ENCODE measurements around the gene CSNK2B. TPM values are rescaled to one million over a fixed set of nuclear protein-coding genes. Genes with fewer than 3 reads are reported as not detected.

CSNK2B gene
- total and polyA plus RNA-seq, 9 of the 15 experiments (the other 6 are each of a cell fraction or from before 2014, with no cell fraction given), result 120 to 1,126 (median 529) TPM

DNA sequence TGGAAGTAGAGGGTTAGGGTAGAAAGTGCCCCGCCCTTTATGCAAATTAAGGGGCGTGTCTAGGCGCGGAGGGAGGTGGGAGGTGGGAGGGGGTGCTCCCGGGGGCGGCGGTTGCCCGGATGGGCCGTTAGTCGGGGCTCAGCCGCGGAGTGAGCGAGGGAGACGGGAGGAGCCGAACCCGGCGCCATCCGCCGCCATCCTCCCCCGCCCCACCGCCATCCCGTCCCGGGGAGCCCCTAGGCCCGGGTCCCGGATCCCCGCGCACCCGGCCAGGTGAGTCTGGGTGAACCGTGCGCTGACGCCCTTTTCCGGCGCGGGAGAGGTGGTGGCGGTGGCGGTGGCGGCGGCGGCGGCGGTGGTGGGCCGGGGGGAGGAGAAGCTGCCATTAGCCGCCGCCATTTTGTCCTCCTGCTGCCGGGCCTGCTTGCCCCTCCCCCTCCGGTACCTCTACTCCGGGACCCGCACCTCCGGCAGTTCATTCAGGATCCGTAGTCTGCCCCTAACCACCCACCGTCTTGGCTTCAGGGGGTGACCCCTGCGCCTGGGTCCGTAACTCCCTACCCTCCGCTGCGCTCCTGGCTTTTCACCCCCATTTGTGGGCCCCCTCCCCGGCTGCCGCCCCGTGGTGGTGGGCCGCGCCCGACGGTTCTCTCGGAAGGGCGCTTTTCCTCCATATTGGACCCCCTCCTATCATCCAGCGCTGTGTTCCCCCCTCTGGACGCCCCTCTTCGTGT lies 45.1 kb upstream of the CSNK2B start, which contains the start of gene PRRC2A (continued):
- TF ChIP-seq, protein P1, sequence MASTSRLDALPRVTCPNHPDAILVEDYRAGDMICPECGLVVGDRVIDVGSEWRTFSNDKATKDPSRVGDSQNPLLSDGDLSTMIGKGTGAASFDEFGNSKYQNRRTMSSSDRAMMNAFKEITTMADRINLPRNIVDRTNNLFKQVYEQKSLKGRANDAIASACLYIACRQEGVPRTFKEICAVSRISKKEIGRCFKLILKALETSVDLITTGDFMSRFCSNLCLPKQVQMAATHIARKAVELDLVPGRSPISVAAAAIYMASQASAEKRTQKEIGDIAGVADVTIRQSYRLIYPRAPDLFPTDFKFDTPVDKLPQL (IDR thresholded peaks at IDR 0.05; ENCODE audit: extremely low read depth, insufficient read length), result no peak
- TF ChIP-seq MCM5 (IDR thresholded peaks at IDR 0.05; ENCODE audit: low read depth), result no peak
- peak; percentile 55; the same call in 1 of the 2 replicates for TF ChIP-seq HDAC2 (IDR thresholded peaks at IDR 0.05)
- peak; percentile 93 for TF ChIP-seq POLR2G (IDR thresholded peaks at IDR 0.05; ENCODE audit: low read depth, low read length)
- no peak for TF ChIP-seq HNRNPL (IDR thresholded peaks at IDR 0.05; ENCODE audit: low read depth, low read length)
- TF ChIP-seq, protein P2, sequence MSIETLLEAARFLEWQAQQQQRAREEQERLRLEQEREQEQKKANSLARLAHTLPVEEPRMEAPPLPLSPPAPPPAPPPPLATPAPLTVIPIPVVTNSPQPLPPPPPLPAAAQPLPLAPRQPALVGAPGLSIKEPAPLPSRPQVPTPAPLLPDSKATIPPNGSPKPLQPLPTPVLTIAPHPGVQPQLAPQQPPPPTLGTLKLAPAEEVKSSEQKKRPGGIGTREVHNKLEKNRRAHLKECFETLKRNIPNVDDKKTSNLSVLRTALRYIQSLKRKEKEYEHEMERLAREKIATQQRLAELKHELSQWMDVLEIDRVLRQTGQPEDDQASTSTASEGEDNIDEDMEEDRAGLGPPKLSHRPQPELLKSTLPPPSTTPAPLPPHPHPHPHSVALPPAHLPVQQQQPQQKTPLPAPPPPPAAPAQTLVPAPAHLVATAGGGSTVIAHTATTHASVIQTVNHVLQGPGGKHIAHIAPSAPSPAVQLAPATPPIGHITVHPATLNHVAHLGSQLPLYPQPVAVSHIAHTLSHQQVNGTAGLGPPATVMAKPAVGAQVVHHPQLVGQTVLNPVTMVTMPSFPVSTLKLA (conservative IDR thresholded peaks at IDR 0.05), result no peak; a peak in 3 of 4 replicates
- TF ChIP-seq, protein P3, sequence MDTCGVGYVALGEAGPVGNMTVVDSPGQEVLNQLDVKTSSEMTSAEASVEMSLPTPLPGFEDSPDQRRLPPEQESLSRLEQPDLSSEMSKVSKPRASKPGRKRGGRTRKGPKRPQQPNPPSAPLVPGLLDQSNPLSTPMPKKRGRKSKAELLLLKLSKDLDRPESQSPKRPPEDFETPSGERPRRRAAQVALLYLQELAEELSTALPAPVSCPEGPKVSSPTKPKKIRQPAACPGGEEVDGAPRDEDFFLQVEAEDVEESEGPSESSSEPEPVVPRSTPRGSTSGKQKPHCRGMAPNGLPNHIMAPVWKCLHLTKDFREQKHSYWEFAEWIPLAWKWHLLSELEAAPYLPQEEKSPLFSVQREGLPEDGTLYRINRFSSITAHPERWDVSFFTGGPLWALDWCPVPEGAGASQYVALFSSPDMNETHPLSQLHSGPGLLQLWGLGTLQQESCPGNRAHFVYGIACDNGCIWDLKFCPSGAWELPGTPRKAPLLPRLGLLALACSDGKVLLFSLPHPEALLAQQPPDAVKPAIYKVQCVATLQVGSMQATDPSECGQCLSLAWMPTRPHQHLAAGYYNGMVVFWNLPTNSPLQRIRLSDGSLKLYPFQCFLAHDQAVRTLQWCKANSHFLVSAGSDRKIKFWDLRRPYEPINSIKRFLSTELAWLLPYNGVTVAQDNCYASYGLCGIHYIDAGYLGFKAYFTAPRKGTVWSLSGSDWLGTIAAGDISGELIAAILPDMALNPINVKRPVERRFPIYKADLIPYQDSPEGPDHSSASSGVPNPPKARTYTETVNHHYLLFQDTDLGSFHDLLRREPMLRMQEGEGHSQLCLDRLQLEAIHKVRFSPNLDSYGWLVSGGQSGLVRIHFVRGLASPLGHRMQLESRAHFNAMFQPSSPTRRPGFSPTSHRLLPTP (IDR thresholded peaks at IDR 0.05; ENCODE audit: borderline replicate concordance, extremely low read depth, insufficient read length), result no peak
- TF ChIP-seq, protein P4, sequence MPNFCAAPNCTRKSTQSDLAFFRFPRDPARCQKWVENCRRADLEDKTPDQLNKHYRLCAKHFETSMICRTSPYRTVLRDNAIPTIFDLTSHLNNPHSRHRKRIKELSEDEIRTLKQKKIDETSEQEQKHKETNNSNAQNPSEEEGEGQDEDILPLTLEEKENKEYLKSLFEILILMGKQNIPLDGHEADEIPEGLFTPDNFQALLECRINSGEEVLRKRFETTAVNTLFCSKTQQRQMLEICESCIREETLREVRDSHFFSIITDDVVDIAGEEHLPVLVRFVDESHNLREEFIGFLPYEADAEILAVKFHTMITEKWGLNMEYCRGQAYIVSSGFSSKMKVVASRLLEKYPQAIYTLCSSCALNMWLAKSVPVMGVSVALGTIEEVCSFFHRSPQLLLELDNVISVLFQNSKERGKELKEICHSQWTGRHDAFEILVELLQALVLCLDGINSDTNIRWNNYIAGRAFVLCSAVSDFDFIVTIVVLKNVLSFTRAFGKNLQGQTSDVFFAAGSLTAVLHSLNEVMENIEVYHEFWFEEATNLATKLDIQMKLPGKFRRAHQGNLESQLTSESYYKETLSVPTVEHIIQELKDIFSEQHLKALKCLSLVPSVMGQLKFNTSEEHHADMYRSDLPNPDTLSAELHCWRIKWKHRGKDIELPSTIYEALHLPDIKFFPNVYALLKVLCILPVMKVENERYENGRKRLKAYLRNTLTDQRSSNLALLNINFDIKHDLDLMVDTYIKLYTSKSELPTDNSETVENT (CRISPR knock-in tag; IDR thresholded peaks at IDR 0.05), result peak; percentile 75
- TF ChIP-seq MYNN (IDR thresholded peaks at IDR 0.05), result 0 out of 2 replicates have a peak, but pooled peaks have one; percentile 13
- no peak for TF ChIP-seq MYNN (CRISPR knock-in tag; IDR thresholded peaks at IDR 0.05)
- TF ChIP-seq NEUROD1 (IDR thresholded peaks at IDR 0.05; ENCODE audit: borderline replicate concordance, low read depth, low read length, partially characterized antibody), result no peak
- no peak for TF ChIP-seq KAT2B (IDR thresholded peaks at IDR 0.05; ENCODE audit: low read depth, low read length)
- no peak for TF ChIP-seq ZNF3 (CRISPR knock-in tag; IDR thresholded peaks at IDR 0.05)
- TF ChIP-seq, protein P5, sequence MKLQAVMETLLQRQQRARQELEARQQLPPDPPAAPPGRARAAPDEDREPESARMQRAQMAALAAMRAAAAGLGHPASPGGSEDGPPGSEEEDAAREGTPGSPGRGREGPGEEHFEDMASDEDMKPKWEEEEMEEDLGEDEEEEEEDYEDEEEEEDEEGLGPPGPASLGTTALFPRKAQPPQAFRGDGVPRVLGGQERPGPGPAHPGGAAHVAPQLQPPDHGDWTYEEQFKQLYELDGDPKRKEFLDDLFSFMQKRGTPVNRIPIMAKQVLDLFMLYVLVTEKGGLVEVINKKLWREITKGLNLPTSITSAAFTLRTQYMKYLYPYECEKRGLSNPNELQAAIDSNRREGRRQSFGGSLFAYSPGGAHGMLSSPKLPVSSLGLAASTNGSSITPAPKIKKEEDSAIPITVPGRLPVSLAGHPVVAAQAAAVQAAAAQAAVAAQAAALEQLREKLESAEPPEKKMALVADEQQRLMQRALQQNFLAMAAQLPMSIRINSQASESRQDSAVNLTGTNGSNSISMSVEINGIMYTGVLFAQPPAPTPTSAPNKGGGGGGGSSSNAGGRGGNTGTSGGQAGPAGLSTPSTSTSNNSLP (IDR thresholded peaks at IDR 0.05; ENCODE audit: borderline replicate concordance, low read depth, low read length), result no peak
- TF ChIP-seq IRF2 (CRISPR knock-in tag; IDR thresholded peaks at IDR 0.05), result no peak
- TF ChIP-seq NR2C1 (IDR thresholded peaks at IDR 0.05), result peak; percentile 52
- peak; percentile 60; the same call in 1 of the 2 replicates for TF ChIP-seq NR2C1 (tag; IDR thresholded peaks at IDR 0.05)
- TF ChIP-seq ZNF184 (CRISPR knock-in tag; IDR thresholded peaks at IDR 0.05), result no peak
- TF ChIP-seq POLR2A (conservative IDR thresholded peaks at IDR 0.05), result peak; percentile 83
- TF ChIP-seq NCOR1 (IDR thresholded peaks at IDR 0.05), result peak; percentile 78
